Activated T-cell treated with anti-CD3 and anti-CD28 coated beads, Interleukin-2, amount 50 U/mL, for 48 hours (primary cell): ENCODE data around the gene CCDC157.
A peak's percentile ranks its signal among the peaks of the same experiment; 100 is the strongest.

Experiments used
- DNase-seq, 2 experiments: peaks; one replicate each; pipeline ENCODE4 v3.0.0-alpha.2; 2020

The CCDC157 gene

DNA sequence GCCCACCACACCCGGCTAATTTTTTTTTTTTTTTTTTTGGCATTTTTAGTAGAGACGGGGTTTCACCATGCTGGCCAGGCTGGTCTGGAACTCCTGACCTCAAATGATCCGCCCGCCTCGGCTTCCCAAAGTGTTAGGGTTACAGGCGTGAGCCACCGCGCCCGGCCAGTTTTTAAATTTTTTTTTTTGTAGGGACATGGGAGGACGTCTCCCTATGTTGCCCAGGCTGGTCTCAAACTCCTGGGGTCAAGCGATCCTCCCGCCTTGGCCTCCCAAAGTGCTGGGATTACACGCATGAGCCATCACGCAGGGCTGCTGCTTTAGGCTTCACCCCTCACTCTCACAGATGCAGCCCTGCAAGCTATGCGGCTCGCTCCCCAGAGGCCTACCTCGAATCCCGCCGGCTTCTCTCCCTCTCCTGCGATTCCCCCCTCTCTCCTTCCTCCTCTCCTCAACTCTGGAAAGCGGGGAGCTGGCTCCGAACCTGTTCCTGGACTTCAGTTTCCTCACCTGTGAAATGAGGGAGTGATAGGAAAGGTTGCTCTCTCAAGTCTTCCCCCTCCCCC is 926 bp downstream of the CCDC157 start:
- DNase-seq, result no peak

DNA sequence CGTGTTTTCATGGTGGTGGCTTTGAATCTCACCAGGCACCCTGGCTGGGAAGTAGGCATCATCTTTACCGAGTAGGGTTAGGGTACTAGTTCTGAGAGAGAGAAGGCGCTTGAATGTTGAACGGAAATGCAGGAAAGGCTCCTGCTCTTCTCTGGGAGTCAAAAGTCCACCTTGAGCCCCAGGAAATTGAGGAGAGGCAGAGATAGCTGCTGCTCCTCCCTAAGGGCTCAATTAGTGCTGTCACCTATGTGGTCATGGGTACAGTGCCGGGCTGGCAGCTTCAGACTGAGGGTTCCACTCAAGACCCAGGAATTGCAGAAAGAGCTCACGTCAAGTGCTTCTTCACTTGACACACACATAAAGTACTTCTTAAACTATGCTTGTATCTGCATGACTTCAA is 1.7 kb downstream of the CCDC157 start:
- DNase-seq, result no peak

- no peak for DNase-seq
Observed at GRCh38 chr22:30361916-30362650, 5.3 kb downstream of the CCDC157 start.

DNA sequence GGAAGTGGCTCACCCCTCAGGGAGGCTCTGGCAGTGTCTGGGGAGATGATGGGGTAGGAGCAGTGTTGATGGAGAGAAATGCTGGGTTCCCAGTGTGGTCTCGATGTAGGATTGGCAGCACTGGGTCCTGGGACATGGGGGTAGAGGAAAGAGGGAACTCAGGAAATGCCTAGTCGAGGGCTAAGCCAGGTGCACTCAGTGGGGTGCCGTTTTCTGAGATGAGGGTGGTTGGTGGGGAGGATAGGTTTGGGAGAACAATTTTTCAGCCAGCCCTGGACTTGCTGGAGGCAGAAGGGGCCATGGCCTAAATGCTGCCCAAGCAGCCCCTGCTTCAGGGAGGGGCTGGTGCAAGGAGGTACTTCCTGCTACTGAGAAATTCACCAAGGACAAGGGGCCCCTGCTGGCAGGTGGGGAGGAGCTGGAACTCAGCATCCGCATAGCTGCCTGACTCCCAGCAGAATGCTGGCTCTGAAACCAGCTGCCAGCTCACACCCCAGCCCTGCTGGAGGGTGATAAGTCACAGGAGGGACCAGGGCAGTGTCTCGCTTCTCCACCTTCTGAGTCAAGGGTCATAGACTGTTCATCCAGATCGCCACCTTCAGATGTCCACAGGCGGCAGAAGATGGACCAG is 6.0 kb downstream of the CCDC157 start:
- no peak for DNase-seq

DNA sequence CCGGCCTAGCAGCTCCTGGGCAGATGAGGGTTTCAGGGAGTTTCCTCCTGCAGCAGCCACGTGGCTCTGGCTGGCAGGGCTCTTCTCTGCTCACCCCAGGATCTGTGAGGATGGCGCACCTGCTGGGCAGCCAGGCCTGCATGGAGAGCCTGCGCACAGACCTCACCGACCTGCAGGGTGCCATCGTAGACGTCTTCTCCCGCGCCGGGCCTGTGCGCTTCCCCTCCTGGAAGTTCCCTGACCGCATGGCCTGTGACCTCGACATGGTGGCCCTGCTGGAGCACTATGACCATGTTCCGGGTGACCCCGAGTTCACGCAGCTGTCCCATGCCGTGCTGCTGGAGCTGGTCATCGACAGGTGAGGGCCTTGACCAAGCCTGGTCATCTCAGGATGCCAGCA is 9.1 kb downstream of the CCDC157 start:
- DNase-seq, result no peak

GRCh38 chr22:30368420-30368819 is 11.6 kb downstream of the CCDC157 start:
- no peak for DNase-seq

GRCh38 chr22:30370641-30371230 is 13.9 kb downstream of the CCDC157 start:
- DNase-seq, result no peak

DNA sequence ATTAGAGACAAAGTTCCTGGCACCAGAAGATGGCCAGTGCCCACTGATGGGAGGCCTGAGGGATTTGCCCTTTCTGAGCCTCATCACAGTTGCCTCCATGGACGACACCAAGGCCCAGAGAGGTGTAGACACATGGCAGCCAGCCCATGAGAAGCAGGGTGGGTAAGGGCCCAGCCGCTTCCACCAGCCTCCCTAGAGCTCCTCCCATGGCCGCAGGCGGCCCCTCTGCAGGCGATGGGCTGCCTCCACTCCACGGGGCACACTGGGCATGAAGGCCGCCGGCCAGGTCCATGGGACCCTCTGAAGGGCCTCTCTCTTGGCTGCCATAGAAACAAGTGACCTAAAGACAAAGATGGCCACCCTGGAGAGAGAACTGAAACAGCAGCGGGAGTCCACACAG is 14.5 kb downstream of the CCDC157 start:
- no peak for DNase-seq

- DNase-seq, result no peak
Observed at GRCh38 chr22:30371981-30372380, 15.2 kb downstream of the CCDC157 start.

- no peak for DNase-seq
Observed at GRCh38 chr22:30372915-30373314, 16.1 kb downstream of the CCDC157 start.

- no peak for DNase-seq
Observed at GRCh38 chr22:30373331-30374325, 16.8 kb downstream of the CCDC157 start.

DNA sequence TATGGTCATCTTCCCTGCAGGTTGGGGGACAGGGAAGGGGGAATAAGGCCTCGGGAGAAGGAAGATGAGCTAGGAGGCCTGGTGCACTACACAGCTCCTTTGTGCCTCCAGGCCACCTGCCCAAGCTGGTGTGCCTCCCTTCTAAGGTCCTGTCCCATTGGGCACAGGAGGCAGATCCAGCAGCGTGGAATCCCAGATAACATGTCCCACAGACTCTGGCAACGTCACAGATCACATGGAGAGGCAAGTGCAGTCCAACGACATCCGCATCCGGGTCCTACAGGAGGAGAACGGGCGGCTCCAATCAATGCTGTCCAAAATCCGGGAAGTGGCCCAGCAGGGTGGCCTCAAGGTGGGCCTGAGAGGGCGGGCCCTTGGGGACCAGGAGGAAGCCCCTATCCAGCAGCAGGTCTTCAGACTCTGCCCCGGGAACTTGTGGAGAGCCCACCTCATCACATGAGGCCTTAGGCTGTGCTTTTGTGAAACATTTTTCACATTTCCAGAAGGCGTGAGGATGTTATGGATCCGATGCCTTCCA is 18.6 kb downstream of the CCDC157 start:
- DNase-seq, result no peak

GRCh38 chr22:30380011-30380410 is 23.2 kb downstream of the CCDC157 start:
- DNase-seq, result no peak

DNA sequence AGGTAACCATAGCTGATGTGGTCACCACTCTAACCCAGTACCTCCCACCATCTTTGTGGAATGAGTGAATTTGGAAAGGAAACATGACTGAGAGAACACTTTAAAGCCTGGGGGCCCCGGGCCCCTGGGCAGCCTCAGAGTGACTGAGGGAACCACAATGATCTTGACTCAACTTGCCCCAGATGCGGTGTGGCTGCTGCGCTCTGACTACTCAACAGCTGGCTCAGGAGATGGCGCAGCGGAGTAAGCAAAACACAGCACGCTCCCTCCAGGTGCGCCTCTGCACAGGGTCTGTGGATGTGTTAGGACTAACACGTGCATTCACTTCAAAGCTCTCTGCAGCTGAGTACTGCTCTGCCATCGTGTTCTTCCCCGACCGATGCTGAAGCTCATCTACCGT is 24.5 kb downstream of the CCDC157 start:
- peak; percentile 54 to 63 for DNase-seq

DNA sequence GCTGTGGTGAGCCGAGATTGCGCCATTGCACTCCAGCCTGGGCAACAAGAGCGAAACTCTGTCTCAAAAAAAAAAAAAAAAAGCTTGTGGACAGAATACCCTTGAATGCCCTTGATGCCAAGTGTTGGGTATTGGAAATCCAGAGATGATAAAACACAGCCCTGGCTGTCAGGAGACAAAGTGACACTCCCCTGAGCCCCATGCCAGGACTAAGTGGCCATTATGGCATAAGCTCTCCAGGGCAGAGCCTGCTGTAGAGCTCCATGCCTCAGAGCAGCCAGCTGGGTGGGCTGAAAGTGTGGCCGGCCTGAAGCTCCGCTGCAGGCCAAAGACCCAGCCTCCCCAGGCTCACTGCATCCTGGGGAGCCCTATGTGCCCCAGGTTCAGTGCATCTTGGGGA is 25.5 kb downstream of the CCDC157 start:
- DNase-seq, result no peak

GRCh38 chr22:30383061-30383460 is 26.3 kb downstream of the CCDC157 start:
- DNase-seq, result no peak

- no peak for DNase-seq
Observed at GRCh38 chr22:30385942-30386341, 29.1 kb downstream of the CCDC157 start.

DNA sequence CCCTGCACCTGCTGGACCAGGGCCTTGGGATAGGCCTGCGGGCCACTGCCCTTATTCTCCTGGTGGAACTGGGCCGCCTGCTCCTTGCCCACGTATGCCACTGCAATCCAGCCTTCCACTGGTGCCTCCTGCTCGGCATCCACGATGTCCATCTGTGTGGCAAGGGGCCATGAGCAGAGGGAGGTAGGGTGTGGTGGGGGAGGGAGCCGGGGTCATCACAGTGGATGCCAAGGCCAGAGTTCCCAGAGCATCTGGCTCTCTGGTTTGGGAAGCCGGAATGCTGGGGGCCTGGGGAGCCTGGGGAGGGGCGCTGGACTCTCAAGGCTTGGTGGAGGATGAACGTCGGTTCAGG is 29.8 kb downstream of the CCDC157 start:
- no peak for DNase-seq

DNA sequence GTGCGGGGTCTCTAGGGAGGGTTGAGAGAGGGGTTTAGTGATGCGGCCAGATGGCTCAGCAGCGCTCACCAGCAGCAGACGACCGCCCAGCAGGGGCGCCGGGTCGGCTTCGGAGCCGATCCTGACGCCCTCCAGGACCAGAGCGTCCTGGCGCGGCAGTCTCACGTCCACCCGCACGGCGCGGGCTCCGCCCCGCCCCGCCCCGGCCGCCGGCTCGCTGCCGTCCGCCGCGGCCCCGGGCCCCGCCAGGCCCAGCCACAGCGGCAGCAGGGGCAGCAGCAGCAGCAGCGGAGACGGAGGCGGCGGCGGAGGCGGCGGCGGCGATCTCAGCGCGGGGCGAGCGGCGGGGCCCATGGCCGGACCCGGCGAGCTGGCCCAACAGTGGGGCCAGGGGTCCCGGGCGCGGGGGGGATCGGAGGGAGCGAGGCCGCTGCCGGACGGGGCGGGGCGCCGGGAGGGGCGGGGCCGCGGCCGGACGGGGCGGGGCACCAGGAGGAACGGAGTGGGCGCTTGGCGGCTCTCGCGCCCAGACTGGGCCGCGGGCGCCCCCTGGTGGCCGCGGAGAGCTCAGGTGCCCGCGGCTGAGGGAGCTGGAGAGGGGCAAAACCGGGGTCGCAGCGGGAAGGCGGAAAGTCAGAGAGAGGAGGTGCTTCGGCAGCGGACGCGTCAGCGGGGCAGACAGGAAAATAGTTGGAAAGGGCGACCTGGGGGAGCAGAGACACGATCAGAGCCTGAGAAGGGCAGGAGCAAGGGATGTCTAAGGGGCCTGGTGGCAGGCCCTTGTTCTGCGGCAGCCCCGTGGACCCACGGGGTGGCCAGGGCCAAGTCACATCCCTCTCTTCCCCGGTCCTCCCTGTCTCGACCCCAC is 30.4 kb downstream of the CCDC157 start, which contains the start of gene RNF215:
Gene RNF215 (minus strand): TSS at position 452 of the 868 bp plus-strand sequence. CDS start 98 bp downstream, at position 354.
- DNase-seq, result peak; percentile 85 to 90

GRCh38 chr22:30390974-30391691 is 34.3 kb downstream of the CCDC157 start:
- DNase-seq, result peak; percentile 86
